CD4-positive, alpha-beta T cell treated with Interleukin-15 for 1 hour (primary cell): ENCODE results near the gene UGT1A9.
"Not testable (repeated sequence)": the region's sequence is repeated elsewhere in the genome, so short reads cannot be mapped to it uniquely, and the experiment has no call there.

ENCODE experiments used
- DNase-seq: peaks from one replicate; pipeline ENCODE4 v3.0.0-alpha.2; 2020

UGT1A9 gene

DNA sequence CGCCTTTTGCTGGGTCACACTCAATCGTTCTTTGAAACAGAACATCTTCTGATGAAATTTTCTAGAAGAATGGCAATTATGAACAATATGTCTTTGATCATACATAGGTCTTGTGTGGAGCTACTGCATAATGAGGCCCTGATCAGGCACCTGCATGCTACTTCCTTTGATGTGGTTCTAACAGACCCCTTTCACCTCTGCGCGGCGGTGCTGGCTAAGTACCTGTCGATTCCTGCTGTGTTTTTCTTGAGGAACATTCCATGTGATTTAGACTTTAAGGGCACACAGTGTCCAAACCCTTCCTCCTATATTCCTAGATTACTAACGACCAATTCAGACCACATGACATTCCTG is 41.5 kb downstream of the UGT1A9 start:
- DNase-seq: no peak

DNA sequence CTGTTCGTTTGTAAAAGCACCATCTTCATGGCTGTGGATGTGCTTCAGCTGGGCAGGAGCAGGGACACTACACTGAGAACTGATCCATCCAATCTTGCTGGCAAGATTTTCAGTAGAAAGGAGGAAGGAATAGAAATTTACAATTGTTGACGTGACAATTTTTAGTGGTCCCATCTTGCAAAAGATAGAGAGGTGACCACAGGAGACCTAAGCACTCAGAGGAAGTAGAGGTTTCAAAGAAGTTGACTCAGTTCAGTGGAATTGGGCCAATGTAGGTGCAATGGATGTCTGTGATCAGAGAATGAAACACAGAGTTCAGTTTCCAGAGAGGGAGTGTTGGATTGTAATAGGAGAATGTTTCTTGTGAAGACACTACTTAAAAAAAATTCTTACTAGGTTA is 42.4 kb downstream of the UGT1A9 start:
- DNase-seq: no peak

DNA sequence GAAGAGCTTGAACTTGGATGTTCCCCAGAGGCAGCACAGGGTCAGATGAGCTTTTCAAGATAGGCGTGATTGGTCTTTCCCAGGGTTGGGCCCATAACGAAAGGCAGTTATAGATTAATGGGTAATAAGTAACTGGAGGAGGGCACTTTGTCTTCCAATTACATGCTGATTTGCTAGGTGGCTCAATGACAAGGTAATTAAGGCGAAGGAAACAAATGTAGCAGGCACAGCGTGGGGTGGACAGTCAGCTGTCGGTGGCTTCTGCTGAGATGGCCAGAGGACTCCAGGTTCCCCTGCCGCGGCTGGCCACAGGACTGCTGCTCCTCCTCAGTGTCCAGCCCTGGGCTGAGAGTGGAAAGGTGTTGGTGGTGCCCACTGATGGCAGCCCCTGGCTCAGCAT is 46.9 kb downstream of the UGT1A9 start, which contains the start of gene UGT1A4:
TSS of gene UGT1A4 (plus strand) at position 185 of the 400 bp plus-strand sequence. CDS start at position 270, 85 bp downstream.
- DNase-seq: no peak

DNA sequence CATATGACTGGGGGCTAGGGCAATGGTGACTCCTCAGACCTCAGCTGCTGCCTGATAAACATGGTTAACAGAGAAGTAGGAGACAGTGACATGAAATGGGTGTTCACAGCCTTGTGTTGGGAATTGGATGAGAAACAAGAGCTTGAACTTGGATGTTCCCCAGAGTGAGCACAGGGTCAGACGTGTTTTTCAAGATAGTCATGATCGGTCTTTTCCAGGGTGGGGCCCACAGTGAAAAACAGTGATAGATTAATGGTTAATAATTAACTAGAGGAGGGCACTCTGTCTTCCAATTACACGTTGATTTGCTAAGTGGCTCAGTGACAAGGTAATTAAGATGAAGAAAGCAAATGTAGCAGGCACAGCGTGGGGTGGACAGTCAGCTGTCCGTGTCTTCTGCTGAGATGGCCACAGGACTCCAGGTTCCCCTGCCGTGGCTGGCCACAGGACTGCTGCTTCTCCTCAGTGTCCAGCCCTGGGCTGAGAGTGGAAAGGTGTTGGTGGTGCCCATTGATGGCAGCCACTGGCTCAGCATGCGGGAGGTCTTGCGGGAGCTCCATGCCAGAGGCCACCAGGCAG is 57.1 kb downstream of the UGT1A9 start, which contains the start of gene UGT1A3:
TSS of gene UGT1A3 (plus strand) at position 320 of the 579 bp plus-strand sequence. CDS start at position 405, 85 bp downstream.
- no peak for DNase-seq

DNA sequence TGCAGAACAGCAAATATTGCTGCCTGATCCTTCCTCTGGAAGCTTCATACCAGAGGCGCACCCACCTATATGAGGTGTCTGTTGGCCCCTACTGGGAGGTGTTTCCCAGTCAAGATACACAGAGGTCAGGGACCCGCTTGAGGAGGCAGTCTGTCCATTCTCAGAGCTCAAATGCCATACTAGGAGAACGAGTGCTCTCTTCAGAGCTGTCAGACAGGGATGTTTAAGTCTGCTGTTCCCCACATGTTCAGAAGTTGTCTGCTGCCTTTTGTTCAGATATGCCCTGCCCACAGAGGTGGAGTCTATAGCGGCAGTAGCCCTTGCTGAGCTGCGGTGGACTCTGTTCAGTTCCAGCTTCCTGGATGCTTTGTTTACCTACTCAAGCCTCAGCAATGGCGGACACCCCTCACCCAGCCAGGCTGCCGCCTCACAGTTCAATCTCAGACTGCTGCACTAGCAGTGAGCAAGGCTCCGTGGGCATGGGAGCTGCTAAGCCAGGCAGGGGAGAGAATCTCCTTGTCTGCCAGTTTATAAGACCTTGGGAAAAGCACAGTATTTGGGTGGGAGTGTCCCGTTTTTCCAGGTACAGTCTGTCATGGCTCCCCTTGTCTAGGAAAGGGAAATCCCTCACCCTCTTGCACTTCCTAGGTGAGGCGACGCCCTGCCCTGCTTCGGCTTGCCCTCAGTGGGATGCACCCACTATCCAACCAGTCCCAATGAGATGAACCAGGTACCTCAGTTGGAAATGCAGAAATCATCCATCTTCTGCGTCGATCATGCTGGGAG is 65.4 kb downstream of the UGT1A9 start:
- DNase-seq: not testable (repeated sequence)

DNA sequence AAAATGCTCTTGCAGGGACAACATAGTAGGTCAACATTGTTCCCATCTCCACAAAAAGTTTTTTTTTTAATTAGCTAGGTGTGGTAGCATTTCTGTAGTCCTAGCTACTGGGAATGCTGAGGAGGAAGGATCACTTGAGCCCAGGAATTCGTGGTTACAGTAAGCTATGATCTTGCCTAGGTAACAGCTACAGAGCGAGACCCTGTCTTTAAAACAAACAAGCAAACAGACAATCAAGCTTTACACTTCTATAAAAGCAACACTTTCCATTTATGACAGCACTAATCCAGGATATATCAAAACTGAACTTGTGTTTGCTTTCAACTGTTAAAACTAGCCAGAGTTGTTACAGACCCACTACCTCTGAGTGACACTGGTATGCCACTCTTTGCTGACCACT is 69.2 kb downstream of the UGT1A9 start:
- DNase-seq: no peak

DNA sequence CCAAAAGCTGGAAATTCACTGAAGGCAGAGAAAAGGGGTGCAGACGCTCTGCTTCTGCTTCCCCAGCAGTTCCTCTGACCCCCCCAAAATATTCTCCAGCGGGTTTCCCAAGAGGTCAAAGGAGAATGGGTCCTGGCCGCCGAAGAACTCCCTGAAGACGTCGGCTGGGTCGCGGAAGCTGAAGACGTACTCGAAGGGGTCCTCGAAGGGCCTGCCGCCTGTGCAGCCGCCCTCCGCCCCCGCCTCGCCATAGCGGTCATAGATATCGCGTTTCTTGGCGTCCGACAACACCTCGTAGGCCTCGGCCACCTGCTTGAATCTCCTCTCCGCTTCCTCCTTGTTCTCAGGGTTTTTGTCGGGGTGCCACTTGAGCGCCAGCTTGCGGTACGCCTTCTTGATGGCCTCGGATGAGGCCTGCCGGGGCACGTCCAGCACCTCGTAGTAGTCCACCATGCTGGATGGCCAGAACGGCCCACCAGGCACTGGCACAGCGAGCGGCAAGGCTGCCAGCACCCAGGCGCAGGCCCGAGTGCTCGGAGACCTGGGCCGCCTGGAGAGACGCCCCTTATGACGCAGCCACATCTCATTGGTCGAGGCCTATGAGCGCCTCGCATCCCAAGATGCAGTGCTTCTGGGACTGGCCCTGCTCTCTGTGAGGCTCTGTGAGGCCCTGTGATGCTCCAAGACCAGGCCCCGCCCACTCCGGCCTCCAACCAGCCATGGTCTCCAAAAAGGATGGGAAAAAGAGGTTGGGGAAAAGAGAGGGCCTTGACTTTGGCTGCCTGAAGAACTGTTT is 72.0 kb downstream of the UGT1A9 start:
- DNase-seq: no peak

DNA sequence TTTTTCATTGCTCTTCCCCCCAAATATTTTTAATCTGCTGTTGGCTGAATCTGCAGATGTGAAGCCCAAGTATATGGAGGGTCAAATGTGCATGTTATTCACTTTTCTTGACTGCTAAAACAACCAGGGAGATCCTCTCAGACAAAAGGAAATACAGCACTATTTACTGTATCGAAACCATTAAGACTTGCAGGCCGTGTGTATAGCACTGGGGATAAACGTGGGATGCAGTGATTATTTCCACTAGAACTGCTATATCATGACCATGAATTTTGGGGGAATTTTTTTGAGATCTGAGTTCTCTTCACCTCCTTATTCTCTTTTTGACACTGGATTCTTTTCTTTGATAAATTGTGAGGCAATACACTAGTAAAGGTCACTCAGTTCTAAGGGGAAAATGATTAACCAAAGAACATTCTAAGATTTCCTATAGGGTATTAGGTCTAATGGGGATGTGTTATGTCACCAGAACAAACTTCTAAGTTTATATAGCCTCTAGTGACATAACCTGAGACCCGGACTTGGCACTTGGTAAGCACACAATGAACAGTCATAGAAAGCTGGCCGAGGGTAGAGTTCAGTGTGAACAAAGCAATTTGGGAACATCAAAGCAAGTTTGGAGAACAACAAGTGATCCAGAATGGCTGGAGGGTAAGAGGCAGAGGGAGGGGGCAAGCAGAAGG is 73.5 kb downstream of the UGT1A9 start:
- no peak for DNase-seq

DNA sequence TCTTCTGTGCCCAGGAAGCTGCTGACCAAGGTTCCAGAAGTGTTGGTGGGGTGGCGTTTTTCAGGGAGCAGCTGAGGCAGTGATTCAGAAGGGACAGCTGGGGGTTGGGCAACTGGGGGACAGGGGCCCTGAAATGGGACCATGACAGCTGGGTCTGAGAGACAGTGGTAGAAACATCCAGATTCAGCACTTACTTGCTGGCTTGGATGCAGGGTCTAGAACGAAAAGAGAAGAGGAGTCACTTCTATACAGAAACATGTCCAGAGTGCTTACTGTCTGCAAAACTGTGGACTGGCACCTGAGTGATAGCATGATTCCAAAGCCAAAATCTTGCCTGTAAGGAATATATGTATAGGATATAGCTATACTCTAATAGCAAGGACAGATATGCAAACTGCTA is 74.1 kb downstream of the UGT1A9 start:
- DNase-seq: not testable (repeated sequence)

DNA sequence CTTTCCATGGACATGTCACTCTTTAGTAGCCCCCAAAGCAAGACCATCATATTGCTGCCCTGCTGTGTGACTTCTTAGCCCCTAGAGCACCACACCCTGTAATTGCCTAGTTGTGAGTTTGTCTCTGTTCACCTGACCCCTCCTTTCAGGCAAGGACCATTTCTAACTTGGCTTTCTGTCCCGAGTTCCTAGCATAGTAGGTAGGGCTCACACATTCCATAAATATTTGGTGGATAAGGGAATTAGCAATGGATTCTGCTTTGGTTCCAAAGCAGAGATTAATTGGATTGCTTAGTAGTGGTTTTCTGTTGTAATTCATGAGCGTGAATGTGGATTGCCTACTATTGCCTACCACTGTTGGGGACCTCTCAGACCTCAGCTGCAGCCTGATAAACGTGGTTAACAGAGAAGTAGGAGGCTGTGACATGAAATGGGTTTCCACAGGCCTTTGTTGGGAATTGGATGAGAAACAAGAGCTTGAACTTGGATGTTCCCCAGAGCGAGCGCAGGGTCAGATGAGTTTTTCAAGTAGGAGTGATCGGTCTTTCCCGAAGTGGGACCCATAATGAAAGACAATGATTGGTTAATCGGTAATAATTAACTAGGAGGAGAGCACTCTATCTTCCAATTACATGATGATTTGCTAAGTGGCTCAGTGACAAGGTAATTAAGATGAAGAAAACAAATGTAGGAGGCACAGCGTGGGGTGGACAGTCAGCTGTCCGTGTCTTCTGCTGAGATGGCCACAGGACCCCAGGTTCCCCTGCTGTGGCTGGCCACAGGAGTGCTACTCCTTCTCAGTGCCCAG is 75.0 kb downstream of the UGT1A9 start:
- no peak for DNase-seq

DNA sequence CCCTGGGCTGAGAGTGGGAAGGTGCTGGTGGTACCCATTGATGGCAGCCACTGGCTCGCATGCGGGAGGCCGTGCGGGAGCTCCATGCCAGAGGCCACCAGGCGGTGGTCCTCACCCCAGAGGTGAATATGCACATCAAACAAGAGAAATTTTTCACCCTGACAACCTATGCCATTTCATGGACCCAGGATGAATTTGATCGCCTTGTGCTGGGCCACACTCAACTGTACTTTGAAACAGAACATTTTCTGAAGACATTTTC is 75.5 kb downstream of the UGT1A9 start:
- no peak for DNase-seq

DNA sequence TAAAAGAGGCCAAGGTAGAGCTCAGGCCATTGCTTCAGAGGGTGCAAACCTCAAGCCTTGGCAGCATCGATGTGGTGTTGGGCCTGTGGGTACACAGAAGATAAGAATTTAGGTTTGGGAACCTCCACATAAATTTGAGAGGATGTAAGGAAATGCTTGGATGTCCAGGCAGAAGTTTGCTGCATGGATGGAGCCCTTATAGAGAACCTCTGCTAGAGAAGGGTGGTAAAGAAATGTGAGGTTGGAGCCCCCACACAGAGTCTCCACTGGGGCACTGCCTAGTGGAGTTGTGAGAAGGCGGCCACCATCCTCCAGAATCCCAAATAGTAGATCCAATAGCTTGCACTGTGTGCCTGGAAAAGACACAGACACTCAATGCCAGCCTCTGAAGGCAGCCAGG is 79.0 kb downstream of the UGT1A9 start:
- DNase-seq: not testable (repeated sequence)

DNA sequence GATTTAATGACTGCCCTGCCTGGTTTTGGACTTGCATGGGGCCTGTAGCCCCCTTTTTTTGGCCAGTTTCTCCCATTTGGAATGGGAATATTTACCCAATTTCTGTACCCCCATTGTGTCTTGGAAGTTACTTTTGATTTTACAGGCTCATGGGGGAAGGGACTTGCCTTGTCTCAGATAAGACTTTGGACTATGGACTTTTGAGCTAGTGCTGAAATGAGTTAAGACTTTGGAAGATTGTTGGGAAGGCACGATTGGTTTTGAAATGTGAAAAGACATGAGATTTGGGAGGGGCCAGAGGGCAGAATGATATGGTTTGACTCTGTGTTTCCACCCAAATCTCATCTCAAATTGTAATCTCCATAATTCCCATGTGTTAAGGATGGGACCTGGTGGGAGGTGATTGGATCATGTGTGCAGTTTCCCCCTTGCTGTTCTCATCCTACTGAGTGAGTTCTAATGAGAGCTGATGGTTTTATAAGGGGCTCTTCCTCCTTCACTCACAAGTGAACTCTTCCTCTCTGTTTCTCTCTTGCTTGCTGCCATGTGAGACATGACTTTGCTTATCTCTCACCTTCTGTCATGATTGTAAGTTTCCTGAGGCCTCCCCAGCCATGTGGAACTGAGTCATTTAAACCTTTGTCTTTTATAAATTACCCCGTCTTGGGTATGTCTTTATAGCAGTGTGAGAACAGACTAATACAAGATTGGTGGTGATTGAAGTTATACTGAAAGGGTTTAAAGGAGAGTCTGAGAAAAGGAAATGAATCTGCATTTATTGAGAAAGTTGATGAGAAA is 79.7 kb downstream of the UGT1A9 start:
- not testable (repeated sequence) for DNase-seq

DNA sequence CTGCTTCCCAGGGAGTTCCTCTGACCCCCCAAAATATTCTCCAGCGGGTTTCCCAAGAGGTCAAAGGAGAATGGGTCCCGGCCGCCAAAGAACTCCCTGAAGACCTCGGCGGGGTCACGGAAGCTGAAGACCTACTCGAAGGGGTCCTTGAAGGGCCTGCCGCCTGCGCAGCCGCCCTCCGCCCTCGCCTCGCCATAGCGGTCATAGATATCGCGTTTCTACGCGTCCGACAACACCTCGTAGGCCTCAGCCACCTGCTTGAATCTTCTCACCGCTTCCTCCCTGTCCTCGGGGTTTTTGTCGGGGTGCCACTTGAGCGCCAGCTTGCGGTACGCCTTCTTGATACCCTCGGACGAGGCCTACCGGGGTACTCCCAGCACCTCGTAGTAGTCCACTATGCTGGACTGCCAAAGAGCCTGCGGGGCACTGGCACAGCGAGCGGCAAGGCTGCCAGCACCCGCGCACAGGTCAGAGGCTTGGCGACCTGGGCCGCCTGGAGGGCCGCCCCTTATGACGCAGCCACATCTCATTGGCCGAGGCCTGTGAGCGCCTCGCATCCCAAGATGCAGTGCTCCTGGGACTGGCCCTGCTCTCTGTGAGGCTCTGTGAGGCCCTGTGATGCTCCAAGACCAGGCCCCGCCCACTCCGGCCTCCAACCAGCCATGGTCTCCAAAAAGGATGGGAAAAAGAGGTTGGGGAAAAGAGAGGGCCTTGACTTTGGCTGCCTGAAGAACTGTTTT is 83.3 kb downstream of the UGT1A9 start:
- DNase-seq: no peak

DNA sequence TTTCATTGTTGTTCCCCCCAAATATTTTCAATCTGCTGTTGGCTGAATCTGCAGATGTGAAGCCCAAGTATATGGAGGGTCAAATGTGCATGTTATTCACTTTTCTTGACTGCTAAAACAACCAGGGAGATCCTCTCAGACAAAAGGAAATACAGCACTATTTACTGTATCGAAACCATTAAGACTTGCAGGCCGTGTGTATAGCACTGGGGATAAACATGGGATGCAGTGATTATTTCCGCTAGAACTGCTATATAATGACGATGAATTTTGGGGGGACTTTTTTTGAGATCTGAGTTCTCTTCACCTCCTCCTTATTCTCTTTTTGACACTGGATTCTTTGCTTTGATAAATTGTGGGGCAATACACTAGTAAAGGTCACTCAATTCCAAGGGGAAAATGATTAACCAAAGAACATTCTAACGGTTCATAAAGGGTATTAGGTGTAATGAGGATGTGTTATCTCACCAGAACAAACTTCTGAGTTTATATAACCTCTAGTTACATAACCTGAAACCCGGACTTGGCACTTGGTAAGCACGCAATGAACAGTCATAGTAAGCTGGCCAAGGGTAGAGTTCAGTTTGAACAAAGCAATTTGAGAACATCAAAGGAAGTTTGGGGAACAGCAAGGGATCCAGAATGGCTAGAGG is 84.9 kb downstream of the UGT1A9 start:
- no peak for DNase-seq

DNA sequence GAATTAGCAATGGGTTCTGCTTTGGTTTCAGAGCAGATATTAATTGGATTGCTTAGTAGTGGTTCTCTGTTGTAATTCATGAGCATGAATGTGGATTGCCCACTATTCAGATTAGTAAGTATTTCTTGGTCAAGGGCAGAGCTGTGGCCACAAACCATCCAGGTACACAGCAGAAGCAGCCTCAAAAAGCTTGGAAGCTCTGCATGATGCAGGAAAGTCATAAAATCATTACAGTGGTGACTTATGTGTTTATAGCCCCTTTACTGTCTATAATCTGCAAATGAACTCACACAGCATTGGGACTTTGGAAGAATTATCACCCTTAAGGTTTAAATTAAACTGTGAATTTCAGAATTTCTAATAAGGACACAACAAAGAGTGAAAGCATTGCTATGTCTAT is 86.4 kb downstream of the UGT1A9 start:
- DNase-seq: no peak

DNA sequence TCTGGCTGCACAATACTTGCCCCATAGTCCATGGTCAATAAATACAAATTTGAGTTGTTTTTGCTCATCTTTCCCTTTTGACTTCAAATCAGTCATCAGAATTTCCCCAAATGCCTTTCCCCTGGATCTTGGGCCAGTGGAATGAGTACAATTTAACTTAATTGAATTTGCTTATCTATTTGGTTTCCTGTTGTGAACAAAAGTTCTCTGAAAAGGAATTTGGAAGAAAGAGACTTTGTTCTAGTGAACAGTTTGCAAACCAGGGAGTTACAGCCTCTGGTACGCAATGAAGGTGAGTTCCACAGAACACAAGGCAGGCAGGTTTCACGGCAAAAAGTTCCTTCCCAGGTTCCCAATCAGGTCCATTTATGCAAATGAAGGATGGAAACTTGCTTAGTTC is 87.2 kb downstream of the UGT1A9 start:
- DNase-seq: no peak

DNA sequence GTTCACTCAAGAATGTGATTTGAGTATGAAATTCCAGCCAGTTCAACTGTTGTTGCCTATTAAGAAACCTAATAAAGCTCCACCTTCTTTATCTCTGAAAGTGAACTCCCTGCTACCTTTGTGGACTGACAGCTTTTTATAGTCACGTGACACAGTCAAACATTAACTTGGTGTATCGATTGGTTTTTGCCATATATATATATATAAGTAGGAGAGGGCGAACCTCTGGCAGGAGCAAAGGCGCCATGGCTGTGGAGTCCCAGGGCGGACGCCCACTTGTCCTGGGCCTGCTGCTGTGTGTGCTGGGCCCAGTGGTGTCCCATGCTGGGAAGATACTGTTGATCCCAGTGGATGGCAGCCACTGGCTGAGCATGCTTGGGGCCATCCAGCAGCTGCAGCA is 88.3 kb downstream of the UGT1A9 start, which contains the start of gene UGT1A1:
TSS of gene UGT1A1 (plus strand) at position 228 of the 400 bp plus-strand sequence. CDS start at position 246, 18 bp downstream.
- DNase-seq: no peak

DNA sequence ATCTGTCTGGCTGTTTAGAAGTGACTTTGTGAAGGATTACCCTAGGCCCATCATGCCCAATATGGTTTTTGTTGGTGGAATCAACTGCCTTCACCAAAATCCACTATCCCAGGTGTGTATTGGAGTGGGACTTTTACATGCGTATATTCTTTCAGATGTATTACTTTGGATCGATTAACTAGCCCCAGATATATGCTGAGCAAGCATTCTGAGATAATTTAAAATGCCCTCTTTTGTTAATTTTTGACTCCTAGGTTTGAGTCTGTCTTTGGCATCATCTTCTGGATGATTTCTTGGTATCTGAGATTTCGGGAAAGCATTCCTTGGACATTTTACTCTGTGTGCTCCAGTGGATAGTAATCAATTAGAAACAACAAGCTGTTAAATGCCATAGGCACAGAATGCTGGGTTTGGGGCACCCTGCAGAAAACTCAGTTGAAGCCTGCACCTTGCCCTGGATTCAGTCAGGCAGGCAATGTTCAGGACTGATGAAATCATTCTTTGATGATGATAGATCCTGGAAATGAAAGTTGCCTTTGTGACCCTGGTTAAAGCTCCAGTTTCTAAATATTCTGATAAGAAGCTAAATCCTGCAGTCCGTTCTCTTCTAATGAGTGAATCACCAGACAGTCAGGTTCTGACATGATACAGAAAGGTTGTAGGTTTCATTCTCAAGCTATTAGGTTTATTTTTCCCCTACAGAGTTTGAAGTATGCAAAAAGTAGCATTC is 89.5 kb downstream of the UGT1A9 start:
- DNase-seq: no peak

DNA sequence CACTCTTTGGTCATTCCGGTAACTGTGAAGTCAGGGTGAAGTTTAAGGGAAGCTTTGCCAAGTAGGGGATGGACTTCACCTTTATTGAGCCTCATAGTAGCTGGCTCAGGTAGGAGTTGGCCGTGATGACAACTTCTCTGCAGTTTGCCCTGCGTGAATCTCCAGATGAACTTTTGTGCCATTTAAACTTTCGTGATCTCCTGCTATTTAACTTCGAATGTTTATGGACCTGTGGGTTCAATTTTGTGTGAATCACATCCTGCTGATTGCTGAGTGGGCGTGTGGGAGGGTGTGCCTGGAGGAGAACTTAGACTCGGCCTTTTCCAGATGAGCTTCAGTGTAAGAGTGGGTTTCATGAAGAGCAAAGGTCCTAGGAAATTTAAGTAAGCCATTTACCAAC is 92.6 kb downstream of the UGT1A9 start:
- no peak for DNase-seq
